Measurements from ENCODE around the gene UBE2O. TPM values are rescaled to one million over a fixed set of nuclear protein-coding genes. Genes with fewer than 3 reads are reported as not detected.

The UBE2O gene
- total RNA-seq, 1 donor from 2014 or later: 12.6 TPM

DNA sequence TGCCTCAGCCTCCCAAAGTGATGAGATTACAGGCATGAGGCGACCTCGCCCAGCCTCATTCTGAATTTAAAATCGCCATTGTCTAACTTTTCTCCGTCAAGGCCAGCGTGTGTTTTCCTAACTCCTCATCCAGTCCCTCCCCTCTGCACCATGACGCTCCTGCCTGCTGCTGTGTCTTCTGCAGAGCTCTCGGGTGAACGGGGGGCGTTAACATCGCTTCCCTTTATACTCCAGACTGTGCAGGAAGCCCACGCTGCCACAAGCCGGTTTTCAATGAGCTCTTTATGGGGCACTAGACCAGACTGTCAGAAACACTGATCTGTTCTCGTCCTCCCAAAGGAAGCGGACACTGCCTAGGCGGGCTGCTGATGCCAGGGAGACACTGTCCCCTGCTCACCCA lies 27.7 kb upstream of the UBE2O start:
- Histone ChIP-seq H3K4me3 (ENCODE audit: low read depth, low read length) (no peak overlapping the region), H3K27me3 (ENCODE audit: control insufficient read depth, insufficient read depth, low read length) (no peaks in the 10 kb centered on the region), H3K36me3 (ENCODE audit: control insufficient read depth, insufficient read depth, low read length) (peaks cover 2% of the 10 kb centered on the region)
- DNase-seq (ENCODE audit: low read depth): no peak
- TF ChIP-seq, protein P1, sequence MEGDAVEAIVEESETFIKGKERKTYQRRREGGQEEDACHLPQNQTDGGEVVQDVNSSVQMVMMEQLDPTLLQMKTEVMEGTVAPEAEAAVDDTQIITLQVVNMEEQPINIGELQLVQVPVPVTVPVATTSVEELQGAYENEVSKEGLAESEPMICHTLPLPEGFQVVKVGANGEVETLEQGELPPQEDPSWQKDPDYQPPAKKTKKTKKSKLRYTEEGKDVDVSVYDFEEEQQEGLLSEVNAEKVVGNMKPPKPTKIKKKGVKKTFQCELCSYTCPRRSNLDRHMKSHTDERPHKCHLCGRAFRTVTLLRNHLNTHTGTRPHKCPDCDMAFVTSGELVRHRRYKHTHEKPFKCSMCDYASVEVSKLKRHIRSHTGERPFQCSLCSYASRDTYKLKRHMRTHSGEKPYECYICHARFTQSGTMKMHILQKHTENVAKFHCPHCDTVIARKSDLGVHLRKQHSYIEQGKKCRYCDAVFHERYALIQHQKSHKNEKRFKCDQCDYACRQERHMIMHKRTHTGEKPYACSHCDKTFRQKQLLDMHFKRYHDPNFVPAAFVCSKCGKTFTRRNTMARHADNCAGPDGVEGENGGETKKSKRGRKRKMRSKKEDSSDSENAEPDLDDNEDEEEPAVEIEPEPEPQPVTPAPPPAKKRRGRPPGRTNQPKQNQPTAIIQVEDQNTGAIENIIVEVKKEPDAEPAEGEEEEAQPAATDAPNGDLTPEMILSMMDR (IDR thresholded peaks at IDR 0.05; ENCODE audit: insufficient read depth, low read length, poor library complexity, severe bottlenecking): no peak

DNA sequence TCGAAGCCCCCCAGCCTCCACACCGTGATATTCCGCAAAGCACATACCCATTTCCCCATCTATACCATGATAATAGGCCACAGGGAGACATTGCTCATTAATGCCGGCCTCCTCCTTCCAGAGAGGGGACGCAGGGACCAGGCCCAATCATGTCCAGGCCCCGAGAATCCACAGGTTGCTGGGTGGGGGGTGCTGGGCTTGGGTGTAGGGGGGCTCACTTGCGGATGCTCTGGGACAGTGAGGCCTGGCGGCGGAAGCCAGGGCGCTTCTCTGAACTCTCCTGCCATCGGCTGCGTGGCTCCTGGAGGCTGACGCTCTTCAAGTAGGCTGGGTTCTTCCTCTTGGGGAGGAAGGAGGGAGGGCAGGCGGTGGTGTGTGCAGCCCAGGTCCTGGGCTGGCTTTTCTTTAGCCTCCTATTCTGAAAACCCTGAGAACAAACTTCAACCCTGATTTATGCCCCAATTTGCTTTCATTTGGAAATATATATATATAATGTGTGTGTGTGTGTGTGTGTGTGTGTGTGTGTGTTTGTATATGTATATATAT lies 26.6 kb upstream of the UBE2O start:
- TF ChIP-seq, protein P1 (IDR thresholded peaks at IDR 0.05; ENCODE audit: insufficient read depth, low read length, poor library complexity, severe bottlenecking): no peak
- Histone ChIP-seq H3K27me3 (ENCODE audit: control insufficient read depth, insufficient read depth, low read length) (no peaks in the 10 kb centered on the region), H3K36me3 (ENCODE audit: control insufficient read depth, insufficient read depth, low read length) (peaks cover 2% of the 10 kb centered on the region), H3K4me3 (ENCODE audit: low read depth, low read length) (no peak overlapping the region)
- DNase-seq (ENCODE audit: low read depth): no peak

DNA sequence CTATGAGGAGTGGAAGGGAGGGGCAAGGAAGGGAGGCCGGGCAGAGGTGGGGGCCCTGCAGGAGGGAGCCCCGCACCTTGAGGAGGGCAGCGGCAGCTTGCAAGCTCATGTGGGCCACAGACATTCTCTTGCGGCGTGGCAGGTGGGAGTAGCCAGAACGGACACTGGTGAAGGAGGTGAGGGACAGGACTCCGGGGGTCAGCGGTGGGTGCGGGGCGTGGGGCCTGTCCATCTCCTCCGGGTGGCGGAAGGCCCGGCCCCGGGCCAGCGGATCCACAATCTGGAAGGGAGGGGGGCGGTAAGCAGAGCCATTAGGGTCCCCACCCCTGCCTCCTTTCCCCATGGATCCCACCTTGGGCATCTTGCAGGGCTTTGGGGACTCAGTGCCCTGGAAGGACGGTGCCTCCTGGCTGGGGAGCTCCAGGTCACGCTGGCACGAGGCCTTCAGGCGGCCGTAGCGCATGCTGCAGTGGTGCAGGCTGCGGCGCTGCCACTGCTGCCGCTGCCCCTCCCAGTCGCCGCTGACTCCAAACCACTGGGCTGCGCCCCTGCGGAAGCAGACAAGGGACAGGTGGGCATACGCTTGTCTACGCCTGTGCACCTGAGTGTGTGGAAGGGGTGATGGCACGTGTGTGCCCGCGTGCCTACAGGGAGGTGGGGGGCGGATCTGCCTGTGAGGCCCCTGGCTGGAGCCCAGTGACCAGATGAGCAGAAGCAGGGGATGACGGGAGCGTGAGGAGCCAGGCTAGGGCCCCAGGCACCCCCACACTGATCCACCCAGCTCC lies 26.0 kb upstream of the UBE2O start:
- Histone ChIP-seq H3K4me3 (ENCODE audit: low read depth, low read length) (no peak overlapping the region), H3K36me3 (ENCODE audit: control insufficient read depth, insufficient read depth, low read length) (peaks cover 2% of the 10 kb centered on the region), H3K27me3 (ENCODE audit: control insufficient read depth, insufficient read depth, low read length) (no peaks in the 10 kb centered on the region)
- DNase-seq (ENCODE audit: low read depth): no peak
- TF ChIP-seq, protein P1 (IDR thresholded peaks at IDR 0.05; ENCODE audit: insufficient read depth, low read length, poor library complexity, severe bottlenecking): no peak

DNA sequence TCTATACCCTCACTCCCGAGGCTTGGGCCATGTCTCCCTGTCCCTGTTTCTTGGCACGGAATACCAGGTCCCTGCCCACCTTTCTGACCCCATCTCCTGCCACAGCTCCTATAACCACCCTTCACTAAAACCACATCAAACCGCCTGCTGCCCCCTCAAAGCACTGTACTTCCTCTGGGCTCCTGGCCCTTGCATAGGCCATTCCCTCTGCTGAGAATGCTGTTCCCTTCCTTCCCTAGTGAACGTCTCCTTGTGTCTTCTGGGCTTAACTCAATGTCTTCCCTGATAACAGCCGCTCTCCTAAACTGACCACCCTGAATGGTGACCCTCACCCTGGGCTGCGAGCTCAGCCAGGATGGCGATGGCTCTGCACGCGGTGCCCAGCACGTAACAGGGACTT lies 25.1 kb upstream of the UBE2O start:
- peaks cover 2% of the 10 kb centered on the region for H3K36me3 ChIP-seq (ENCODE audit: control insufficient read depth, insufficient read depth, low read length)
- no peak for DNase-seq (ENCODE audit: low read depth)

DNA sequence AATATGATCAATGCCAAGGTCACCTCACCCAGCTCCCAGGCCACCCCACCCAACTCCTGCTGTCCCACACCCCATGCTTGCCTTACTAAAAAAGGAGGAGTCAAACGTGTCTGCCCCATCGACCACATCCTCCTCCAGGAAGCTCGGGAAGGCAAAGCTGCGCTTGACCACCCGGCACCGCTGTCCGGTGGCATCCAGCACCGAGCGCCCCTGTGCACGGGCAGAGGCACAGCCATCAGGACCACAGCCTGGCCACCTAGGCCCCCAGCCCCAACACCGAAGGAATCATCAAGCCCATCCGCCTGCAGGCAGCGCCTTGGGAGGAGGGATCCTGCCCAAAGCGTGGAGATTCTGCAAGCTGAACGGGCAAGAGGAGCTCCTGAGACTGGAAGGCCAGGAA lies 24.6 kb upstream of the UBE2O start:
- H3K27me3 ChIP-seq (ENCODE audit: control insufficient read depth, insufficient read depth, low read length): no peaks in the 10 kb centered on the region
- TF ChIP-seq, protein P1 (IDR thresholded peaks at IDR 0.05; ENCODE audit: insufficient read depth, low read length, poor library complexity, severe bottlenecking): no peak
- H3K36me3 ChIP-seq (ENCODE audit: control insufficient read depth, insufficient read depth, low read length): peaks cover 2% of the 10 kb centered on the region
- no peak overlapping the region for H3K4me3 ChIP-seq (ENCODE audit: low read depth, low read length)
- no peak for DNase-seq (ENCODE audit: low read depth)

More for the DNA sequence above, 25.1 kb upstream of the UBE2O start:
- TF ChIP-seq, protein P1 (IDR thresholded peaks at IDR 0.05; ENCODE audit: insufficient read depth, low read length, poor library complexity, severe bottlenecking): no peak
- H3K4me3 ChIP-seq (ENCODE audit: low read depth, low read length): no peak overlapping the region
- no peaks in the 10 kb centered on the region for H3K27me3 ChIP-seq (ENCODE audit: control insufficient read depth, insufficient read depth, low read length)
